Astrocyte of the cerebellum (primary cell): ENCODE data around the gene ZNF335.

Experiments
- DNase-seq: peaks from one replicate; pipeline ENCODE4 v3.0.0-alpha.2; 2011; ENCODE audit warnings: low read depth
- H3K4me3 ChIP-seq: 2 replicates; pipeline ENCODE4 v1.5.1; 2011; ENCODE audit warnings: mild to moderate bottlenecking, low read depth, low read length, moderate library complexity
- in situ Hi-C: cut with HindIII; loops from 2 replicates; pipeline ENCODE4 v1.10.0; 2017; ENCODE audit warnings: low sequenced_read_pairs
- TF ChIP-seq, protein P1 (sequence below): IDR thresholded peaks from 2 replicates; pipeline ENCODE4 v1.5.1; 2012; ENCODE audit warnings: low read length, low read depth, moderate library complexity, mild to moderate bottlenecking; ENCODE audit errors: missing control alignments

The ZNF335 gene

DNA sequence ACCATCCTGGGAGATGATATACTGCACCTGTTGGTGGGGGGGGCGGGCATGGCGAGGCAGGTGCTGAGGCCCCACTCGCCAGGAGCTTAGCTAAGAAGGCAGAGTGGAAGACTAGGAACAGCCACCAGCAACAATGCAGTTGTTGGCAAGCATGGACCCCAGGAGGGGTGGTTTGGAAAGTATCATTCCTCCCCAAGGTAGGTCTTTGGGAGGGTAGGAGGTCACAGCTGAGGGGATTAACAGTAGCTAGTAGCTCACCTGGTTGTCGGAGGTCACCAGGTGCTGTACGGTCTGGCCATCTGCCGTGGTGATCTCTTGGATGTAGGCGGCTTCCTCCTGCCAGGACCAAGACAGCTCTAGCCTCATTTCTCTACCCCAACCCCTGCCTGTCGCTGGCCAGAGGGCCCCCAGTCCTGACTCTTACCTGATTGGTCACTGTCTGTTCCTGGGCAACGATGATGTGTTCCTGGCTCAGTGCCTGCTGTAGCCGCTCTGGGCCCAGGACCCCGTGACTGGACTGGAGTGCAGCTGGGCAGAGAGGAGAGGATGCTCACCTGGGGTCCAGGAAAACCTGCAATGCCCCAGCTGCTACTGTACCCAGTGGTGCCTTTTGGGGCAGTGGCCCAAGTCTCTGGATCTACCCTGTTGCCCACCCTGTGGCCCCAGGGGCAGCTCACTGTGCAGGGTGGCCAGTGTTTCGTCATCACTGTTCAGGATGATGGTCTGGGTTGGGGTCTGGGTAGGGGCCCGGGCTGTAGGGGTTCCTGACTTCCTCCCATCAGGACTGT is 22.3 kb downstream of the ZNF335 start:
- H3K4me3 ChIP-seq, result no peak overlapping the region
- in situ Hi-C loops, result no loop called here
- TF ChIP-seq, protein P1, sequence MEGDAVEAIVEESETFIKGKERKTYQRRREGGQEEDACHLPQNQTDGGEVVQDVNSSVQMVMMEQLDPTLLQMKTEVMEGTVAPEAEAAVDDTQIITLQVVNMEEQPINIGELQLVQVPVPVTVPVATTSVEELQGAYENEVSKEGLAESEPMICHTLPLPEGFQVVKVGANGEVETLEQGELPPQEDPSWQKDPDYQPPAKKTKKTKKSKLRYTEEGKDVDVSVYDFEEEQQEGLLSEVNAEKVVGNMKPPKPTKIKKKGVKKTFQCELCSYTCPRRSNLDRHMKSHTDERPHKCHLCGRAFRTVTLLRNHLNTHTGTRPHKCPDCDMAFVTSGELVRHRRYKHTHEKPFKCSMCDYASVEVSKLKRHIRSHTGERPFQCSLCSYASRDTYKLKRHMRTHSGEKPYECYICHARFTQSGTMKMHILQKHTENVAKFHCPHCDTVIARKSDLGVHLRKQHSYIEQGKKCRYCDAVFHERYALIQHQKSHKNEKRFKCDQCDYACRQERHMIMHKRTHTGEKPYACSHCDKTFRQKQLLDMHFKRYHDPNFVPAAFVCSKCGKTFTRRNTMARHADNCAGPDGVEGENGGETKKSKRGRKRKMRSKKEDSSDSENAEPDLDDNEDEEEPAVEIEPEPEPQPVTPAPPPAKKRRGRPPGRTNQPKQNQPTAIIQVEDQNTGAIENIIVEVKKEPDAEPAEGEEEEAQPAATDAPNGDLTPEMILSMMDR, result no peak
- no peak for DNase-seq

DNA sequence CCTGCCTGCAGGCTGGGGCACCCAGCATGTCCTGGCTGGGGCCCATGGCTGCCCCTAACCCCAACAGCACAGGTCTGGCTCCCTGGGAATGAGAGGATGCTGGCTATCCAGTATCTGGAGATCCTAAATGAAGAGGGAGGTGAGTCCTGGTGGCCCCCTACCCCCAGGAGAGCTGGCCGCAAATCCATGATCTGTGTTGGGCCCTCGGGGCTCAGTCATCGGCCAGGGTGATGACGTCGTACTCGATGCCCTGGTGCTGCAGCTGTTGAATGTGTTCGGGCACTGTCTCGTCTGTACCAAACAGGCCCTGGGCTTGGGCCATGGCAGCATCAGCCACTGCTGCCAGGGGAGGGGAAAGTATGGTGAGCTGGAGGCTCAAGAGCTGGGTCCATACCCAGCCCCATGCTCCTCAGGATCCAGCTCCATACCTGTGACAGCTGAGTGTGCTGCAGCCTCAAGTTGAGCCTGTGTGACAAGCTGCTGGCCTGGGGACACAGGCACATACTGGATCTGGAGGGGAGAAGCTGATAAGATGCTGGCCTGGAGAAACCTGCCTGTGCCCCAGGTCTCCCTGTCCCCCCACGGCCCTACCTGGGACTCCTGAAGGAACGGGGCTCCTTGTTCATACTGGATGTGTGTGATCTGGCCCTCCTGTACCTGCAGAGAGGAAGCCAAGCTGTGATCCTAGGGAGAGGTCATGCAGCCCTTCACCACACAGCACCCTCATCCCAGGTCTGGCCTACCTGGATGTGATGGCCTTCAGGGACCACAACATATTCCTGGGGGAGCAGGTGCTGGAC is 23.1 kb downstream of the ZNF335 start:
- in situ Hi-C loops, result no loop called here
- DNase-seq, result no peak
- no peak overlapping the region for H3K4me3 ChIP-seq
- TF ChIP-seq, protein P1, result no peak

DNA sequence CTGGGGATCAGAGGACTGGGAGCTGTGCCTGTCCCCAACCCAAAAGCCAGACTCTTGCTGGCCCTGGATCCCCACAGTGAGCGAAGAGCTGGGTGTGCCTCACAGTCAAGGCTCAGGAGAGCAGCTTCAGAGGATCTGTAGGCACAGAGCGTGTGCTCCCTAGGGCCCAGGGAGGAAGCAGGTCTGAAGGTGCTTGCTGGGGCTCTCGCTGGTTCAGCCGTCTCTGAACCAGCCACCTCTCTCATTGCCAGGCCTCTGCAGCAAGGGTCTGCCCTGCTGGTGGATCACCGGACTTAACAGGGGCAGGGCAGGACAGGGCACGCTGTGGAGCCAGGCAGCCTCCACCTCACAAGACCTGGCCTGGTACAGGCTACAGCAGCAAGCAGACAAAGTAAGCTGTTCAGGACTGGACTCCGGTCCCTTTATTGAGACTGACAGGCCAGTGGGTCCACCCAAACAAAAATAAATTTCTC is 23.7 kb downstream of the ZNF335 start:
- no peak for DNase-seq
- H3K4me3 ChIP-seq, result no peak overlapping the region
- in situ Hi-C loops, result no loop called here
- TF ChIP-seq, protein P1, result no peak

DNA sequence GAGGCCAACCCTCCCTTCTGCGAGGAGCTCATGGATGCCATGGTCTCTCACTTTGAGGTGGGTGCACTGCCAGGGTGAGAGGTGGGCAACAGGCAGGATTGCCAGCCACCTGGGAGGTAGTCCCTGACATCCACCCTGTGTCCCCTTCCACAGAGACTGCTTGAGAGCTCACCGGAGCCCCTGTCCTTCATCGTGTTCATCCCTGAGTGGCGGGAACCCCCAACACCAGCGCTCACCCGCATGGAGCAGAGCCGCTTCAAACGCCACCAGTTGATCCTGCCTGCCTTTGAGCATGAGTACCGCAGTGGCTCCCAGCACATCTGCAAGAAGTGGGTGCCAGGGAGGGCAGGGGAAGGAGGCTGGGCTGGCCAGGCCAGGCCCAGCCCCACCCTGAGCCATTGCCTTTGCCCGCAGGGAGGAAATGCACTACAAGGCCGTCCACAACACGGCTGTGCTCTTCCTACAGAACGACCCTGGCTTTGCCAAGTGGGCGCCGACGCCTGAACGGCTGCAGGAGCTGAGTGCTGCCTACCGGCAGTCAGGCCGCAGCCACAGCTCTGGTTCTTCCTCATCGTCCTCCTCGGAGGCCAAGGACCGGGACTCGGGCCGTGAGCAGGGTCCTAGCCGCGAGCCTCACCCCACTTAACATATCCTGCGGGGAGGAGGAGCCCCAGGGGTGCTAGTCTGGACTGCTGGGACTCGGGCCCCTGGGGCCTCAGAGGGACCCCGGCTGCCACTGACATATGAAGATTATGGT is 24.7 kb downstream of the ZNF335 start:
- TF ChIP-seq, protein P1, result no peak
- H3K4me3 ChIP-seq, result no peak overlapping the region
- no peak for DNase-seq
- in situ Hi-C loops, result no loop called here

DNA sequence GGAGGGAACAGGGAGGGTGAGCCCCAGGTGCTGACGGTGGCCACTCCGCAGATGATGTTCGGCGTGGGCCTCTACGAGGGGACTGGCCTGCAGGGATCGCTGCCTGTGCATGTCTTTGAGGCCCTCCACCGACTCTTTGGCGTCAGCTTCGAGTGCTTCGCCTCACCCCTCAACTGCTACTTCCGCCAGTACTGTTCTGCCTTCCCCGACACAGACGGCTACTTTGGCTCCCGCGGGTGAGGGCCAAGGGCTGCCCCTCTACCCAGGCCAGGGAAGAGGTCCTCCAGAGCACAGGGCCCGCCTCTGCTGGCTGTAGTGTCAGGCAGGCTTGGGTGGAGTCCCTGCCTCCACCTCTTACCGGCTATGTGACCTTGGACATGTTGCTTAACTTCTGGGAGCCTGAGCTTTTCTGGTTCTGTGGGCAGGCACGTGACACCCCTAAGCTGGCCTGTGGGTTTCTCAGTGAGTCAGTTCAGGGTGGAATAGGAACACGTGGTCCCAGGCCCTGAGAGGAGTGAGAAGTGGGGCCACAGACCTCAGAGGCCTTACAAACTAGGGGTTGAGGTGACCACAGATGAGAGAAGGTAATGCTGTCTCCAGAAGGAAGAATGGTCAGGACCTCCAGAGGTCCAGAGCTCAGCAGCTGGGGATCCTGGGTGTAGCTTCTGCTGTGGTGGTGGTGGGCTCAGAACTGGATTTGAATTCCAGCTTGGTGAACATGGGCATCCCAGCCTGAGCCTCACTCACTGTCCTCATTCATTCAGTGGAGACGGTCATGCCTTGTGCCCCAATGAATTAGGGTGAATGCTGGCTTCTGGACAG is 25.6 kb downstream of the ZNF335 start:
- TF ChIP-seq, protein P1, result no peak
- no peak overlapping the region for H3K4me3 ChIP-seq
- DNase-seq, result no peak
- in situ Hi-C loops, result no loop called here
